ENCODE measurements around the gene MARCHF11.

Gene MARCHF11

GRCh38 chr5:16169550-16169949 lies 10.0 kb downstream of the MARCHF11 start:
- no peak for DNase-seq (ENCODE audit: low spot score)
- TF ChIP-seq CTCF (conservative IDR thresholded peaks at IDR 0.05; ENCODE audit: low read depth): no peak
- POLR2A ChIA-PET (ENCODE audit: low non-redundant PET): no interaction called here
- no peak overlapping the region for H3K27ac ChIP-seq
- CTCF ChIA-PET: no interaction called here

DNA sequence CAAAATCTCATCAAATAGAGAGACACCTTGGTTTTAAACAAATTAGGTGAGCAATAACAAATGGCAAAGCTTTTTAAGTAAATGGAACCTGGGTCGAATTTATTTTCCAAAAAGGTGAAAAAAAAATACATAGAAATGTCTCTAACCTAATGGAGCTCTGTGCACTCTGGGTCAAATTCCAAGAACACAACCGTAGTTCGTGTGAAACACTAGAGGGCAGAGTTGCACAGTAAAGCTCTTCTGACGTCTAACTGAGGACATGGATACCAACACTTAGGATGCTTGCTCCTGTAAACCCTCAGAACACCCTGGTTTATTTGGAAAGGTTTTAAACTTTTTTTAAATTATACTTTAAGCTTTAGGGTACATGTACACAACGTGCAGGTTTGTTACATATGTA lies 18.9 kb downstream of the MARCHF11 start:
- POLR2A ChIA-PET (ENCODE audit: low non-redundant PET): no interaction called here
- peak; percentile 36 for DNase-seq (ENCODE audit: low spot score)
- TF ChIP-seq CTCF (conservative IDR thresholded peaks at IDR 0.05; ENCODE audit: low read depth): peak; percentile 78
- no peak overlapping the region for H3K27ac ChIP-seq
- CTCF ChIA-PET: interaction anchor here (0.5 to 1.7 kb wide), 5 partner anchors 21 to 683 kb away, joined by 3 to 10 read pairs (median 3); no protein-coding TSS in a partner anchor

DNA sequence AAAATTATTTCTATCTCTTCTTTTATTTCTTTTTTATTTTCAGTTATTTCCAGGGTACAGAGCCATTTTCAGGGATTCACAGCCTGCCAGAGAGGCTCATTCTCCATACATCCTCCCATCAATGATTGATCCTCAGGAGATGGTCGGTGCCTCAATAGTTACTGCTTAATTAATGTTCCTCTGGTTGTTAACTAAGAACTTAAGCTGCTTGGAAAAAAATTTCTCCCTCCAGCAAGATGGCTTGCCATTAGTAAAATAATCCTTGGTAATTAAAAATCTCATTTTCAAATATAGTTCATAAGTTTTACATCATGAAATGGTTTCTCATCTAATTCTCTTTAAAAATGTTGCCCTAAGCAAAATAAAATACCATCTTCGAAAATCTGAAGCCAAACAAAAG lies 20.0 kb downstream of the MARCHF11 start:
- ChIA-PET POLR2A (ENCODE audit: low non-redundant PET) (no interaction called here), CTCF (no interaction called here)
- no peak overlapping the region for H3K27ac ChIP-seq
- no peak for TF ChIP-seq CTCF (conservative IDR thresholded peaks at IDR 0.05; ENCODE audit: low read depth)
- DNase-seq (ENCODE audit: low spot score): no peak

GRCh38 chr5:16156152-16156551 lies 23.4 kb downstream of the MARCHF11 start:
- POLR2A ChIA-PET (ENCODE audit: low non-redundant PET): no interaction called here
- CTCF ChIA-PET: interaction anchor here (0.5 kb wide), 1 partner anchor 149 kb away, joined by 3 read pairs; no protein-coding TSS in a partner anchor
- no peak overlapping the region for H3K27ac ChIP-seq
- TF ChIP-seq CTCF (conservative IDR thresholded peaks at IDR 0.05; ENCODE audit: low read depth): no peak
- DNase-seq (ENCODE audit: low spot score): no peak

DNA sequence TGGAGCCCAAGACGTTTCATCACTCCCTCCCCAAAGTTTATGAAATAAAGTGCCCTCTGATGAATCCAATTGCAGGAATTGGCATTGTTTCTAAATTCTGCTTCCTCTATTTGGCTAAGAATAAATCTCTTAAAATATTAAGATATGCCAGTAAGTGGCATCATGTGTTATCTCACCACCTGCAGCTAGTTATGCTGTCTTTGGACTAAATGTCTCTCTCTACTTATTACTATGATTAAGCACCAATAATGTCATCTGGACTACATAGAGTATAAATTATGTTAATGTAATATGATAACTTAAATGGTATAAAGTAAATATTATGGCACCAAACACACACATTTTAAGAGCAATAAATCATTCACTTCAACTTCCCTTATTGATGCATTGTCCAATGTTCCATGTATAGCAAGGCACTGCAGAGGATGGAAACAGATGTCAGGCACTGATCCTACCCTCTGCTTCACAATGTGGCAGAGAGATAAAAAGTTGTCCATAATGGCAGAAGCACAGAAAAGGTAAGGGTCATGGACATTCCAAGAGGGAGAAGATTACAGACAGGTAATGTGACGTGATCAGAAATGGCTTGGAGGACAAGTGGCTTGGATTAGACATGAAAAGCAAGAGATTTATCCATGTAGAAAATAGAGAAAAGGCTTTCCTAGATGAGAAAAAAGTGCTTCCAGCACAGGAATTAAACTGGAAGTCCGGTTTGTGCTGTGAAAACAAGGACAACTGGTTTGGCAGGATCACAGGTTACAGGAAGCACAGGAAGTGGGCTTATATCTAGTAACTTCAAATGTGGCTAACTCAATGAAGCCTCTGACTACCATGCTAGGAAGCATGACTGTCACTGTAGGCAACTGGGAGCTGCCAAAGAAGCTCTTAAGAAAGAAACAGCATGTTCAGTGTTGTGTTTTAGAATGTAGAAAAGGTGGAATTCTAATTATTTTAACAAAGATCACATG lies 26.7 kb downstream of the MARCHF11 start:
- no peak overlapping the region for H3K27ac ChIP-seq
- TF ChIP-seq CTCF (conservative IDR thresholded peaks at IDR 0.05; ENCODE audit: low read depth): no peak
- POLR2A ChIA-PET (ENCODE audit: low non-redundant PET): no interaction called here
- CTCF ChIA-PET: no interaction called here
- no peak for DNase-seq (ENCODE audit: low spot score)

DNA sequence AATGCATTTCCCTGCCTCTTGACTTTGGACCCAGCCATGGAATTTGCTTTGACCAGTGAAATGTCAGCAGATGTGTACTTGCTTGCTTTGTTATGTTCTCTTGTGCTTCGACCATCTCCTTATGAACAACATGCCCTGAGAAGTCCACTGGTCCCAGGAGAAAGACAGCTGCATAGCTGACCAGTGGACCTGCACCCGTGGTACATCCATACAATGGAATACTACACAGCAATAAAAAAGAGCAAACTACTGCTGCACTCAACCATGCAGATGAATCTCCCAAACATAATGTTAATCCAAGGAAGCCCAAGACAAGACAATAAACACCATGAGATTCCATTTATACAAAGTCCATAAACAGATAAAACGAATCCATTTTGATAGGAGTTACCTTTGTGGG lies 30.0 kb downstream of the MARCHF11 start:
- CTCF ChIA-PET: no interaction called here
- H3K27ac ChIP-seq: no peak overlapping the region
- POLR2A ChIA-PET (ENCODE audit: low non-redundant PET): no interaction called here

More for the DNA sequence above, 30.0 kb downstream of the MARCHF11 start:
- TF ChIP-seq CTCF (conservative IDR thresholded peaks at IDR 0.05; ENCODE audit: low read depth): no peak
- DNase-seq (ENCODE audit: low spot score): no peak
